ENCODE measurements around the gene SPG7. TPM values are rescaled to one million over a fixed set of nuclear protein-coding genes. Genes with fewer than 3 reads are reported as not detected.
"Not testable (repeated sequence)": the region's sequence is repeated elsewhere in the genome, so short reads cannot be mapped to it uniquely, and the experiment has no call there.

The SPG7 gene
- total RNA-seq, 1 donor from 2014 or later = 186 TPM

- Mint-ChIP-seq H3K27me3 (ENCODE audit: low read depth) (peaks cover 6% of the 10 kb centered on the region), H3K4me3 (no peak overlapping the region), H3K4me1 (no peaks in the 10 kb centered on the region), H3K36me3 (no peaks in the 10 kb centered on the region), H3K27ac (no peak overlapping the region), H3K9me3 (no peaks in the 10 kb centered on the region)
- DNase-seq (ENCODE audit: low spot score in 2 of 2, unreplicated experiment in 2 of 2) = no peak
- TF ChIP-seq, protein P1, sequence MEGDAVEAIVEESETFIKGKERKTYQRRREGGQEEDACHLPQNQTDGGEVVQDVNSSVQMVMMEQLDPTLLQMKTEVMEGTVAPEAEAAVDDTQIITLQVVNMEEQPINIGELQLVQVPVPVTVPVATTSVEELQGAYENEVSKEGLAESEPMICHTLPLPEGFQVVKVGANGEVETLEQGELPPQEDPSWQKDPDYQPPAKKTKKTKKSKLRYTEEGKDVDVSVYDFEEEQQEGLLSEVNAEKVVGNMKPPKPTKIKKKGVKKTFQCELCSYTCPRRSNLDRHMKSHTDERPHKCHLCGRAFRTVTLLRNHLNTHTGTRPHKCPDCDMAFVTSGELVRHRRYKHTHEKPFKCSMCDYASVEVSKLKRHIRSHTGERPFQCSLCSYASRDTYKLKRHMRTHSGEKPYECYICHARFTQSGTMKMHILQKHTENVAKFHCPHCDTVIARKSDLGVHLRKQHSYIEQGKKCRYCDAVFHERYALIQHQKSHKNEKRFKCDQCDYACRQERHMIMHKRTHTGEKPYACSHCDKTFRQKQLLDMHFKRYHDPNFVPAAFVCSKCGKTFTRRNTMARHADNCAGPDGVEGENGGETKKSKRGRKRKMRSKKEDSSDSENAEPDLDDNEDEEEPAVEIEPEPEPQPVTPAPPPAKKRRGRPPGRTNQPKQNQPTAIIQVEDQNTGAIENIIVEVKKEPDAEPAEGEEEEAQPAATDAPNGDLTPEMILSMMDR (IDR thresholded peaks at IDR 0.05; ENCODE audit: unreplicated experiment) = no peak
These were observed 75.1 kb downstream of the SPG7 start for GRCh38 chr16:89583197-89583894.

DNA sequence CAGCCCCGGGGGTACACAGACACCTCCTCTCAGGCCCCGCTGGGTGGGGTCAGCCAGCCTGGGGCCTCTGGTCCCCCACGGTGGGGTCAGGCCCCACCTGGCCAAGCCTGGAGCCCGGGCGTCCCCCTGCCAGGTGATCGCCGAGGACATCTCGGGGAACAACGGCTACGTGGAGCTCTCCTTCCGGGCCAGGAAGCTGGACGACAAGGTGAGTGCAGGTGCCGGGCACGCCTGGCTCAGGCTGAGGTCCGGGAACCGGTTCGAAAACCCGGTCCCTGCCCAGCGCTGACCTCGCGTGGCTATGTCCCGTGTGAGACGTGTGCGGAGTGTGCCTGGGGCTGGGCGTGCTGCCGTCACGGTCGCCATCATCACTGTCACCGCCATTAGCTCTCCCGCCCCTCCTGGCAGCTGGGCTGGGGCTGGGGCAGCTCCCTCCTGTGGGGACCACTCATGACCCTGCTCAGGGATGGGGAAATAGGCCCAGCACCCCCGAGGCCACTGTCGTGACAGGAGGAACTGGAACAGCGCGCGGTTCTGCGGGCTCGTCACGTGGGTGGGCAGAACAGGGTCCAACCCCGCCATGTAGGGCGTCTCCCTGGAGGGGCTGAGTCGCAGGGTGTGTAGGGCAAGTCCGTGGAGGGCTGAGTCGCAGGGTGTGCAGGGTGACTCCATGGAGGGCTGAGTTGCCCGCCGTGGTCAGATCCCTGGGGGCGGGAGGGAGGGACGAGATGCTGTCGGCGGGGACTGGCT, 75.9 kb downstream of the SPG7 start:
- Mint-ChIP-seq H3K4me3 (no peak overlapping the region), H3K4me1 (no peaks in the 10 kb centered on the region), H3K27ac (no peak overlapping the region), H3K9me3 (no peaks in the 10 kb centered on the region), H3K27me3 (ENCODE audit: low read depth) (no peaks in the 10 kb centered on the region), H3K36me3 (no peaks in the 10 kb centered on the region)
- DNase-seq (ENCODE audit: low spot score in 2 of 2, unreplicated experiment in 2 of 2) = no peak
- TF ChIP-seq, protein P1 (IDR thresholded peaks at IDR 0.05; ENCODE audit: unreplicated experiment) = no peak

DNA sequence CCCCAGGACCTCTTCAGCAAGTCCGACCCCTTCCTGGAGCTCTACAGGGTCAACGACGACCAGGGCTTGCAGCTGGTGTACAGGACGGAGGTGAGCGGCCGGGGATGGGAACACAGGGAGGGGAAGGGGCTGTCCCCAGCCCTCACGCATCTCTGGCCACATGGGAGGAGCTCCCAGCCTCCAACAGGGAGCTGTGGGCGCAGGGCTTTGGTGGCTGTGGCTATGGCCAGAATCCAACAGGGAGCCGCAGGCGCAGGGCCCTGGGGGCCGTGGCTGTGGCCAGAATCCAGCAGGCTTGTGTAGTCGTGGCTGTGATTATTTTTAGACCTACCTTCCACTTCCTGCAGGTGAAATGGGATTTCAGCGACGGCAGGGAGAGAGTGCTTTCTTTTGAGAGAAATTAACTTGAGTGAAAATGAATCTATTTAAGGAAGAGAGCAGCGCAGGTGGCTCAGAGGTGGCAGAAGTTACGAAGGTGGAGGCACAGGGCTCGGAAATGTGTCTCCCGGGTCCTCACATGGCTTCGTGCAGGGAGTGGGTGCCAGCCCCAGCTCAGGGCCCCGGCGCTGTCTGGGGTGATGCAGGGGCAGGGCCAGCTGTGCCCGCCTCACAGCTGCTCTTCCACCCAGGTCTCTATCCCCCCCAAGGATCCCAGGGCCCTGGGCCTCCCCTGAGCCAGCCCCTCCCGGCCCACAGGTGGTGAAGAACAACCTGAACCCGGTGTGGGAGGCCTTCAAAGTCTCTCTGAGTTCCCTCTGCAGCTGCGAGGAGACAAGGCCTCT, 76.8 kb downstream of the SPG7 start:
- H3K27me3 Mint-ChIP-seq (ENCODE audit: low read depth) = no peaks in the 10 kb centered on the region
- no peaks in the 10 kb centered on the region for H3K9me3 Mint-ChIP-seq
- no peaks in the 10 kb centered on the region for H3K4me1 Mint-ChIP-seq
- DNase-seq (ENCODE audit: low spot score in 2 of 2, unreplicated experiment in 2 of 2) = no peak
- H3K36me3 Mint-ChIP-seq = no peaks in the 10 kb centered on the region
- TF ChIP-seq, protein P1 (IDR thresholded peaks at IDR 0.05; ENCODE audit: unreplicated experiment) = no peak
- no peak overlapping the region for H3K4me3 Mint-ChIP-seq
- H3K27ac Mint-ChIP-seq = no peak overlapping the region

DNA sequence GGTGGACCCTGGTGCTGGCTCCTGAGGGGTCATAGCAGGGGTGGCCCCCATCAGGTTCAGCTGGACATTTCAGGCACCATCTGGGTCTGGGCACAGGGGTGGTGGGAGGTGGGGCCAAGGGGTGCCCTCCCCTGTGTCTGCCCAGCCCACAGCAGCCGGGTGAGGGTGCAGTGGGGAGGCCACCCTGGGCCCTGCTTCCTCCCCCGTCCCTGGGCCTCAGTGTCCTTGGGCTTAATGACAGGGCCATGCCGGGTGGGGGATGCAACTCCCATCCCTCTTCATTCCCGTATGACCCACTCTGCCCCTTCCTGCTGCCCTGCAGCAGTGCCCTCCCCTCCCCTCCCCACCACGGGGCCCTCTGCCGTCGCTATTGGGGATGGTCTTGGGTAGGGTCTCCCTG, 78.0 kb downstream of the SPG7 start:
- TF ChIP-seq, protein P1 (IDR thresholded peaks at IDR 0.05; ENCODE audit: unreplicated experiment) = no peak
- H3K36me3 Mint-ChIP-seq = no peaks in the 10 kb centered on the region
- no peaks in the 10 kb centered on the region for H3K9me3 Mint-ChIP-seq
- H3K27ac Mint-ChIP-seq = no peak overlapping the region
- no peak for DNase-seq (ENCODE audit: low spot score in 2 of 2, unreplicated experiment in 2 of 2)
- no peaks in the 10 kb centered on the region for H3K27me3 Mint-ChIP-seq (ENCODE audit: low read depth)
- H3K4me1 Mint-ChIP-seq = no peaks in the 10 kb centered on the region
- no peak overlapping the region for H3K4me3 Mint-ChIP-seq

GRCh38 chr16:89586853-89587252, 78.7 kb downstream of the SPG7 start:
- H3K4me1 Mint-ChIP-seq = no peaks in the 10 kb centered on the region
- no peak overlapping the region for H3K27ac Mint-ChIP-seq
- no peaks in the 10 kb centered on the region for H3K9me3 Mint-ChIP-seq
- no peak overlapping the region for H3K4me3 Mint-ChIP-seq
- no peak for DNase-seq (ENCODE audit: low spot score in 2 of 2, unreplicated experiment in 2 of 2)
- H3K27me3 Mint-ChIP-seq (ENCODE audit: low read depth) = no peaks in the 10 kb centered on the region
- TF ChIP-seq, protein P1 (IDR thresholded peaks at IDR 0.05; ENCODE audit: unreplicated experiment) = no peak
- no peaks in the 10 kb centered on the region for H3K36me3 Mint-ChIP-seq

GRCh38 chr16:89587676-89588075, 79.5 kb downstream of the SPG7 start:
- H3K36me3 Mint-ChIP-seq; H3K27me3 Mint-ChIP-seq (ENCODE audit: low read depth); H3K27ac Mint-ChIP-seq; H3K4me3 Mint-ChIP-seq; H3K9me3 Mint-ChIP-seq; DNase-seq (ENCODE audit: low spot score in 2 of 2, unreplicated experiment in 2 of 2); H3K4me1 Mint-ChIP-seq: not testable (repeated sequence)

All from mesothelial cell of epicardium (in vitro differentiated cells).